HG03175 (cell line): Measurements from ENCODE around the gene KRTAP5-3.

Source experiments
- ATAC-seq: cut with Tn5 transposase; IDR thresholded peaks from one replicate; pipeline ENCODE4 v1.9.1; 2021; ENCODE audit warnings: mild to moderate bottlenecking, moderate library complexity; ENCODE audit not compliant: unreplicated experiment

KRTAP5-3 gene

GRCh38 chr11:1567721-1568100 is 40.6 kb downstream of the KRTAP5-3 start:
- ATAC-seq: no peak

GRCh38 chr11:1567052-1567720 is 41.1 kb downstream of the KRTAP5-3 start:
- ATAC-seq: no peak

DNA sequence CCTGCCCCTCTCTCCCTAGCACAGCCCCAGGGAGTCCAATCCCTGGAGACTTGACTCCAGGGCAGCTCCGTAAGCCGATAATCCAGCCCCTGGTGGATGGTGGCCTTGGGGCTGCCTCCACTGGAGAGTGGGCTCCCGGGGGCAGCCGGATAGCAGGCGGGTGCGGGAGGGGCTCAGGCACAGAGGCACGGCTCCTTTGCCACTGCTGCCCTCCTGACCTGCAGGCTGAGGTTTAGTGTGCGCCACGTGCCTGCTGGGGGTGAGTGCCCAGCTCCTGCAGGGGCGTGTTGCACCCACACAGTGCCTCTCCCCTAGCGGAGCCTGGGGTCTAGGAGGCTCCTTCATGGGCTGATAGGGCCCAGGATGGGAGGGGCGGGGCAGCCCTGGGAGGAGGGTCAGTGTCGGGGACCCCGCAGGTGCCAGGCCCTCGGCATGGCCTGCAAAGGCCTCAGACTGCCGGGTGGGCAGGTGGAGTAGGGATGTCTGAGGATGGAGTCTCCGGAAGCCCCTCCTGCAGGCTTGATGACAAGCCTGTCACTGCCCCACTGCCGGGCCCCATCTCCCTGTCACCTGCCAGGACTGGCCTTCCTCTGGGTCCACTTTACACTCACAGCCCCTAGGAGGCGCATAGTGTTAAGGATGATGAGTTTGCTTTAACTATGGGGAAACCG is 41.7 kb downstream of the KRTAP5-3 start:
- ATAC-seq: no peak

GRCh38 chr11:1565904-1566247 is 42.4 kb downstream of the KRTAP5-3 start:
- no peak for ATAC-seq

- ATAC-seq: no peak
Observed at GRCh38 chr11:1565173-1565903, 42.9 kb downstream of the KRTAP5-3 start.

DNA sequence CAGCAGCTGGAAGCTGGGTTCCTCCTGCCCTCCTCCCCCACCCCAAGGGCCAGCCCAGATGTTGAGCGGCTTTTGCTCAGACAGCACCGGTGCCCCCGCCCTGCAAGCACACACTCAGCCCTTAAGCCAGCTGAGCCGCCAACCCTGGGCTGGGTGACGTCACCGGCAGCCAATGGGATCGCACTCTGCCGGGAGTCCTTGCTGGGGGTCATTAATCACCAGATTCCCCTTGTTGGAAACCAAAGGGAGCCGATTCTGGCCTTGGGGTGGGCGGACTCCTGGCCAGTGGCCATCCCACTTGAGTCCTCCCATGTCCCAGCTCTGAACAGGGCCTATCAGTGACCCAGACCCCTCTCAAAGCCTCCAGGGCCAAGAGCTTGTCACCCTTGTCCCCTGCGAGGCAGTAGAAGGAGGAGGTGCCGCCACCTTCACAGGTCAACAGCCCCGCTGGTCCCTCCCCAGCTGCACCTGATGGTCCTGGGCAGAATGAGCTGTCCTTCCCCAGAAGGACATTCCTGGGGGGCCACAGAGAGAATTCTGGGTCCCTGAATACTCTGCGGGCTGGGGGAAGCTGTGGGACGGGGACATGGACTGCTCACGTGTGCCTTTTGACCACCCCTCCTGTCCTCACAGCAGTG is 43.6 kb downstream of the KRTAP5-3 start:
- no peak for ATAC-seq

- no peak for ATAC-seq
Observed at GRCh38 chr11:1563697-1564534, 44.3 kb downstream of the KRTAP5-3 start.

DNA sequence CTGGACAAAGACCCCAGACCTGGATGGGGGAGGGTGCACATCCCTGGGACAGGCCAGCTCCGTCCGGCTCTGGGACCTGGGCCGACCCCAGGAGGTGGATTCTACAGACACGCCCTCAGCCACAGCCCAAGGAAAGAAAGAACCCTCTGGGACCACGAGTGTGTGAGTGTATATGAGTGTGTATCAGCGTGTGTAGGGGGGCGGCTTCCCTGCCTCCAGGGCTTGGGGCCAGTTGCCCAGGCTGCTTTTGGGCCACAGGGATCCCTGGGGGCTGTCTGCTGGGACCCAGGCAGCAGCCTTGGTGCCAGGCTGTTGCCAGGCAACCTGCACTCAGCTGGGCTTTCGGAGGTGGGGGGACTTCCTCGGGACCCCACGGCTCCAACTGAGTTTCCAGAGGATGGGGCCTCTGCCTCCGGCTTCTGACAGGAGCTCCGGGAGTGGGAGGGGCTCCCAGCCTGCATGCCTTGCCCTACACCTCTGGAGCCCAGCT is 45.1 kb downstream of the KRTAP5-3 start:
- no peak for ATAC-seq

DNA sequence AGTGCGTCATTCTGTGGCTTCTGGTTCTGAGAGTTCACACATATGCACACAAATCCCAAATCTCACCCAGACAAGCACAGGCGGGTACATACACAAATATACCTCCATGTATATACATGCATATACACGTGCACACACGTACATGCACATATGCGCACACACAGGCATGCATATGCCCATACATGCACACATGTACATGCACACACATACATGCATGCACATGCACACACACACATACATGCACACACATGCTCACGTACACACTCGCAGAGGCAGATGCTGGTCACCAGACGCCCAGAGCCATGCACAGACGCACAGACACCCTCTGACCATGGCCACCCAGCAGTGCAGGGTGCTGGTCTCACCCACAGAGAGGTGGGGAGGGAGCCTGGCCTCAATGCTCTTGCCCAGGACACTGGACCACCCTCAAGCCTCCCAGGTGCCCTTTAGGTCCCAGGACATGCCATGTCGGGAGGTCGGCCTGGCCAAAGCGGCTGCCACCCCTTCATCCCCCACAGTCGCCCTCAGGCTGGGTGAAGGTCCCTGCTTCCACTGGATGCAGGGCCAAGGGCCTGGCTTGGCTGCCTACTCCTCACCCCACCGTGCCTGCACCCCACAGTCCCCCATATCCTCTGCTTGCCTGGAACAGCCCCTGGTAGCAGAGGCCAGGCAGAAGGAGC is 45.7 kb downstream of the KRTAP5-3 start:
- no peak for ATAC-seq

DNA sequence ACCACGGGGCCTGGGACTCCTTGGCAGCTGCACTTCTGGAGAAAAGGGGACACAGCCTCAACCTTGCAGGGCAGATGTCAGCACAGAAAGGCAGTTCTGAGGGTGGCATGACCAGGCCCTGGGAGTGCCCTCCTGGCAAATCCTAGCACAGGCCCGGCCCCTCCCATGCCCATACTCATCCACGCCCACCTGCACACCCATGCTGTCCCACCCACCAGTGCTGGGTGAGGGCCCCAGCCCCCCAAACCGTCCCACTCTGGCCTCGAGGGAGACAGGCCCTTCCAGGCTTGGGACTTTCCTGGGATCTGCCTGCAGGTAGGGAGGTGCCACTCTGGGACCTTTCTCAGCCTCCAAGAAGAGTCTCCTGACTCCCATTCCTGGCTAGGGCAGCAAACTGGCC is 46.3 kb downstream of the KRTAP5-3 start:
- ATAC-seq: no peak

GRCh38 chr11:1561266-1561665 is 47.0 kb downstream of the KRTAP5-3 start:
- ATAC-seq: no peak

- no peak for ATAC-seq
Observed at GRCh38 chr11:1560649-1561251, 47.5 kb downstream of the KRTAP5-3 start.

- no peak for ATAC-seq
Observed at GRCh38 chr11:1560002-1560648, 48.1 kb downstream of the KRTAP5-3 start.

- no peak for ATAC-seq
Observed at GRCh38 chr11:1559111-1559951, 48.9 kb downstream of the KRTAP5-3 start.

DNA sequence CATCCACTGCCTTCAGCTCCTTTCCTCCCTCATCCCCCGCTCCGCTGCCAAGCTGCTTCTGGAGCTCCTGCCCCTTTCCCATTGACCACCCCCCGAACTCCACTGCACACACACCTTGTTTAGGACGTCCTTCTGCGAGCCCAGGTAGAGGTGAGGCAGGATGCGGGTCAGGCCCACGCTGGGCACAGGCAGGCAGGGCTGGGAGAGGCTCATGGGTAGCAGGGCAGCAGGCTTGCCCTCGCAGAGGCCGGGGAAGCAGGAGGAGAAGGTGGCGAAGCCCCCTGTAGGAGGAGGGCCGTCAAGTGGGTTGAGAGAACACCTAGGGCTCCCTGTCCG is 49.5 kb downstream of the KRTAP5-3 start:
- ATAC-seq: no peak

- no peak for ATAC-seq
Observed at GRCh38 chr11:1557904-1558774, 50.1 kb downstream of the KRTAP5-3 start.
